ENCODE measurements around the gene CARM1. TPM values are rescaled to one million over a fixed set of nuclear protein-coding genes. Genes with fewer than 3 reads are reported as not detected.

The CARM1 gene
- total RNA-seq, 4 donors from 2014 or later, result 19.8 to 24.9 (median 21.2) TPM

DNA sequence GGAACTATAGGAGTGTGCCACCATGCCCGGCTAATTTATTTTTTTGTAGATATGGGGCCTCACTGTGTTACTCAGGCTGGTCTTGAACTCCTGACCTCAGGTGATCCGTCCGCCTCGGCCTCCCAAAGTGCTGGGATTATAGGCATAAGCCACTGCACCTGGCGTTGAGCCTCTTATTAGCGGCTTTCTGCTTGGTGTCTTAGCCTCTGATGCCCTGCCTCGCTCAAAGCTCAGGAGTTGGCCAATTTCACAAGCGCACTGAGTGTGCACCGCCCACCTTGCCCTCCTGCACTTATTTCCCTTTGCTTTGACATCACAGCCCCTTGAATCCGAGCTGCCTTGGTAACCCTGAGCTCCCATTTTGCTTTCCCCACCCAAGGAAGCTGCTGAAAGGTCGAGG lies 47.0 kb downstream of the CARM1 start:
- H3K4me3 ChIP-seq (ENCODE audit: low read depth, poor library complexity, severe bottlenecking), result no peak overlapping the region
- no peak for DNase-seq (ENCODE audit: low spot score in 2 of 2)
- 88 to 92% methylated on average over 11 of the region's 11 CpGs for WGBS, 2 donors
- TF ChIP-seq, protein P1, sequence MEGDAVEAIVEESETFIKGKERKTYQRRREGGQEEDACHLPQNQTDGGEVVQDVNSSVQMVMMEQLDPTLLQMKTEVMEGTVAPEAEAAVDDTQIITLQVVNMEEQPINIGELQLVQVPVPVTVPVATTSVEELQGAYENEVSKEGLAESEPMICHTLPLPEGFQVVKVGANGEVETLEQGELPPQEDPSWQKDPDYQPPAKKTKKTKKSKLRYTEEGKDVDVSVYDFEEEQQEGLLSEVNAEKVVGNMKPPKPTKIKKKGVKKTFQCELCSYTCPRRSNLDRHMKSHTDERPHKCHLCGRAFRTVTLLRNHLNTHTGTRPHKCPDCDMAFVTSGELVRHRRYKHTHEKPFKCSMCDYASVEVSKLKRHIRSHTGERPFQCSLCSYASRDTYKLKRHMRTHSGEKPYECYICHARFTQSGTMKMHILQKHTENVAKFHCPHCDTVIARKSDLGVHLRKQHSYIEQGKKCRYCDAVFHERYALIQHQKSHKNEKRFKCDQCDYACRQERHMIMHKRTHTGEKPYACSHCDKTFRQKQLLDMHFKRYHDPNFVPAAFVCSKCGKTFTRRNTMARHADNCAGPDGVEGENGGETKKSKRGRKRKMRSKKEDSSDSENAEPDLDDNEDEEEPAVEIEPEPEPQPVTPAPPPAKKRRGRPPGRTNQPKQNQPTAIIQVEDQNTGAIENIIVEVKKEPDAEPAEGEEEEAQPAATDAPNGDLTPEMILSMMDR (IDR thresholded peaks at IDR 0.05), result no peak
- TF ChIP-seq POLR2A (IDR thresholded peaks at IDR 0.05), result no peak
- intact Hi-C loops (cut with DNase I; ENCODE audit: low total_unique reads), result no loop called here

DNA sequence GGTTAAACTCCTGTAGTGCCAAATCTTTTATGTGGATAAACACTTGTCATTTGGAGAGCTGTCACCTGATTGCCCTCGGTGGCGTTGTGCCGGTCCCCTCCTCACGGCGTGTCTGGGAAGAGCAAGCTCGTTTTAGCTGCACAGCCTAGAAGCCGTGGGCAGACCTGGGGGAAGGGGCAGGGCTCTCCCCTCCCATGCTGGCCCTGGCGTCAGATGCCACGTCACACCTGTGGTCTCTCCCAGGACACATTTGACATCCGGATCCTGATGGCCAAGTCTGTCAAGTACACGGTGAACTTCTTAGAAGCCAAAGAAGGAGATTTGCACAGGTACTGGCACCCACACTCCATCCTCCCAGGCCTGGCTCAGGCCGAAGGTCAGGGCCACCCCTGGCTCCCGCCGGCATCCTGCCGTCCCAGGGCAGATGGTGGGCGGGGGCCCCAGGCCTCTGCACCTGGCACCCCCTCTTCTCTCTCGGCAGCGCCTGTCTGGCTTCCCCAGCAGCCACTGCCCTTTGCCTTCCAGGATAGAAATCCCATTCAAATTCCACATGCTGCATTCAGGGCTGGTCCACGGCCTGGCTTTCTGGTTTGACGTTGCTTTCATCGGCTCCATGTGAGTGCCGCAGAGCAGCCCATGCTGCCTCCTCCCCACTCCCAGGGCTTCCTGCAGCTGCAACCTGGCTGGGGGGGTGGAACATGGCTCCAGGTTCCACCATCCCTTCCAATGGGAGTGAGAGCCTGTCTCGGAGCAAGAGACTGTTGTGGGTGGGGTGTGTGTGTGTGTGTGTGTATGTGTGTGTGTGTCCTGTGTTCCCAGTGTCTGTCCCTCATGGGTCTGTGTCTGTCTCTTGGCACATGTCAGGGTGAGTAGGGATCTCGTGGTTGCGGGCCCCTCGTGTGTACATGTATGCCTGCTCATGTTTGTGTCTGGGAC lies 48.3 kb downstream of the CARM1 start:
- no peak overlapping the region for H3K4me3 ChIP-seq (ENCODE audit: low read depth, poor library complexity, severe bottlenecking)
- intact Hi-C loops (cut with DNase I; ENCODE audit: low total_unique reads), result loop anchor here (10.0 kb wide), 1 partner anchor 45 kb away; the partner anchor contains the start of gene CARM1
- no peak for DNase-seq (ENCODE audit: low spot score in 2 of 2)

DNA sequence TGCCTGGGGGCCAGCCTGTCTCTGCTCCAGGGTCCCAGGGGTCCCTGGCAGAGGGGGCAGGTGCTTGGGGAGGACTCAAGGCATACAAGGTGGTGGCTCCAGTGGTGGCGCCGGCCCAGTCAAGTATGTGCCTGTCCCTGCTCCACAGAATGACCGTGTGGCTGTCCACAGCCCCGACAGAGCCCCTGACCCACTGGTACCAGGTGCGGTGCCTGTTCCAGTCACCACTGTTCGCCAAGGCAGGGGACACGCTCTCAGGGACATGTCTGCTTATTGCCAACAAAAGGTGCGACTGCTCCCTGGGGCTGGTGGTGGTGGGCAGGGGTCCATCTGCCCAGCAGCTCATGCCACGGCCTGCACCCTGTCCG lies 48.9 kb downstream of the CARM1 start:
- H3K4me3 ChIP-seq (ENCODE audit: low read depth, poor library complexity, severe bottlenecking), result no peak overlapping the region
- TF ChIP-seq, protein P1 (IDR thresholded peaks at IDR 0.05), result no peak
- TF ChIP-seq POLR2A (IDR thresholded peaks at IDR 0.05), result no peak
- WGBS, 2 donors, result 85 to 88% methylated on average over 7 to 9 of the region's 10 CpGs
- DNase-seq (ENCODE audit: low spot score in 2 of 2), result no peak
- intact Hi-C loops (cut with DNase I; ENCODE audit: low total_unique reads), result loop anchor here (10.0 kb wide), 1 partner anchor 45 kb away; the partner anchor contains the start of gene CARM1

More for the DNA sequence above, 48.3 kb downstream of the CARM1 start:
- WGBS, 2 donors, result 79 to 82% methylated on average over 26 of the region's 26 CpGs
- no peak for TF ChIP-seq POLR2A (IDR thresholded peaks at IDR 0.05)
- TF ChIP-seq, protein P1 (IDR thresholded peaks at IDR 0.05), result no peak

DNA sequence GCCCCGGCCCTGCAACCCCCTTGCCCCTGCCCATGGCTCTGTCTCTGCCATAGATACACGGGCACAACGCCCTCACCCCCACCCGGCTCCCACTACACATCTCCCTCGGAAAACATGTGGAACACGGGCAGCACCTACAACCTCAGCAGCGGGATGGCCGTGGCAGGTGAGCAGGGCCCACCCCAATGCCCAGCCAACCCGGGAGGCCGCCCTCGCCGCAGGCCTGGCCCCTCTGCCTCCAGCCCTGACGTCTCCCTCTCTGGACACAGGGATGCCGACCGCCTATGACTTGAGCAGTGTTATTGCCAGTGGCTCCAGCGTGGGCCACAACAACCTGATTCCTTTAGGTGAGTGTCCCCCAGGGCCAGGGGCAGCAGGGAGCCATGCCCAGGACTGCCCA lies 49.4 kb downstream of the CARM1 start:
- intact Hi-C loops (cut with DNase I; ENCODE audit: low total_unique reads), result loop anchor here (10.0 kb wide), 1 partner anchor 46 kb away; the partner anchor contains the start of gene CARM1
- TF ChIP-seq POLR2A (IDR thresholded peaks at IDR 0.05), result no peak
- TF ChIP-seq, protein P1 (IDR thresholded peaks at IDR 0.05), result no peak
- no peak for DNase-seq (ENCODE audit: low spot score in 2 of 2)
- no peak overlapping the region for H3K4me3 ChIP-seq (ENCODE audit: low read depth, poor library complexity, severe bottlenecking)
- WGBS, 2 donors, result 86 to 87% methylated on average over 13 to 16 of the region's 16 CpGs

DNA sequence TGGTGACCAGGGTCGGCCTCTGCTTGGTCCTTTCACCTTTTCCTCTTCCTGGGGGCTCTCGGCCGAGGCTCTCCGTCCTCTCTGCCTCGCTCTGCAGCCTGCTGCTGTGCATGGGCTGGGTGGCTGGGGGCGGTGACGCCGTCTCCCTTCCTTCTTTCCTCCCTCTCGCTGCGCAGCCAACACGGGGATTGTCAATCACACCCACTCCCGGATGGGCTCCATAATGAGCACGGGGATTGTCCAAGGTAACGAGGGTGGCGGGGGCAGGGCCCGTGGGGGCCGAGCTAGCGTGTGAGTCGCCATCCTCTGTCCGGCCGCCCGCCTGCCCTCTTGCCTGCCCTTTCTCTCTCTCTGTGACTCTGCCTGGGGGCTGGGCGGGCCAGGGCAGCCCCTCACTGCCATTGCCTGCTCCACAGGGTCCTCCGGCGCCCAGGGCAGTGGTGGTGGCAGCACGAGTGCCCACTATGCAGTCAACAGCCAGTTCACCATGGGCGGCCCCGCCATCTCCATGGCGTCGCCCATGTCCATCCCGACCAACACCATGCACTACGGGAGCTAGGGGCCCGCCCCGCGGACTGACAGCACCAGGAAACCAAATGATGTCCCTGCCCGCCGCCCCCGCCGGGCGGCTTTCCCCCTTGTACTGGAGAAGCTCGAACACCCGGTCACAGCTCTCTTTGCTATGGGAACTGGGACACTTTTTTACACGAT lies 50.0 kb downstream of the CARM1 start:
- 90 to 92% methylated on average over 37 to 42 of the region's 43 CpGs for WGBS, 2 donors
- intact Hi-C loops (cut with DNase I; ENCODE audit: low total_unique reads), result loop anchor here (10.0 kb wide), 1 partner anchor 47 kb away; the partner anchor contains the start of gene CARM1

More for the DNA sequence above, 50.0 kb downstream of the CARM1 start:
- H3K4me3 ChIP-seq (ENCODE audit: low read depth, poor library complexity, severe bottlenecking), result no peak overlapping the region
- TF ChIP-seq, protein P1 (IDR thresholded peaks at IDR 0.05), result no peak
- TF ChIP-seq POLR2A (IDR thresholded peaks at IDR 0.05), result no peak
- DNase-seq (ENCODE audit: low spot score in 2 of 2), result no peak
